Kidney tubule cell (primary cell): ENCODE data around the gene BRSK1.

Source experiments
- DNase-seq: peaks from one replicate; pipeline ENCODE4 v3.0.0-alpha.2; 2018; ENCODE audit warnings: low spot score

Gene BRSK1

GRCh38 chr19:55329791-55330190 lies 46.0 kb downstream of the BRSK1 start:
- peak; percentile 54 for DNase-seq

- DNase-seq = peak; percentile 55
These were observed 50.1 kb downstream of the BRSK1 start for GRCh38 chr19:55333870-55334269.

- no peak for DNase-seq
These were observed 52.3 kb downstream of the BRSK1 start for GRCh38 chr19:55336101-55336500.

DNA sequence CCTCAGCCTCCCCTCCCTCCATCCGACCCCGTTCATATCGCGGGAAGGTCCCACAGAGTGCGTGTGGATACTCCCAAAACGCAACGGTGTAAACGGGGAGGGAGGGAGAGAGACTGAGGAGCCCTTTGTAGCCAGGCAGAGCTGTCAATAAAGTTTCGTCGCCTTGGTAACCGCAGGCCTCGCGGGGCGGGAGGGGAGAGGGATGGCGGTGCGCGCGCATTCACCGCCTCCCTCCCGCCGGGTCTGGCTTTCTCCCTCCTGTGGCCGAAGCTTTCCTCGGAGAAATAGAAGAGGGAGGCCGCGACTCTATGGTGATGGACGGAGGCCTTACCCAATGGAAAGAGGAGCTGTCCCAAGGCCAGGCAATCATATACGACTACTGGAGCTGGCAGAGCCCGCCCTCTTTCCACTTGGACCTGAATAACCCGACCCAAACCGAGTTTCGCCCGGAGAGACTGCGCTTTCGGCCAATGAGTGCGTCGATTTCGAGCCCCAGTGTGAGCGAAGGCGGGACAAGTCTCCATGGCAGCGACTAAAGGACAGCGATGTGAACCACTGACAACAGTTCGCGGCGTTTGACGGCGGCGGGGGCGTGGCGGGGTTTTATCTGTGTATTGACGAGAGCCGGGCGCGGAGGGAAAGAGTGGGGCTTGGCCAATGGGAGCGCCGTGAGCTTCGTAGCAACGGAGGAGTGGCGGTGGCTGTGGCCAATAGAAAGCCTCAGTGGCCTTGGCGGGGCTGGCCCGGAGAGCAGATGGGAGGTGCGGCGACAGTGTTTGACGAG lies 55.5 kb downstream of the BRSK1 start, which contains the start of gene KMT5C:
TSS of gene KMT5C (plus strand) at position 772 of the 784 bp plus-strand sequence. CDS start 2,061 bp downstream, outside the sequence.
- peak; percentile 100 for DNase-seq

DNA sequence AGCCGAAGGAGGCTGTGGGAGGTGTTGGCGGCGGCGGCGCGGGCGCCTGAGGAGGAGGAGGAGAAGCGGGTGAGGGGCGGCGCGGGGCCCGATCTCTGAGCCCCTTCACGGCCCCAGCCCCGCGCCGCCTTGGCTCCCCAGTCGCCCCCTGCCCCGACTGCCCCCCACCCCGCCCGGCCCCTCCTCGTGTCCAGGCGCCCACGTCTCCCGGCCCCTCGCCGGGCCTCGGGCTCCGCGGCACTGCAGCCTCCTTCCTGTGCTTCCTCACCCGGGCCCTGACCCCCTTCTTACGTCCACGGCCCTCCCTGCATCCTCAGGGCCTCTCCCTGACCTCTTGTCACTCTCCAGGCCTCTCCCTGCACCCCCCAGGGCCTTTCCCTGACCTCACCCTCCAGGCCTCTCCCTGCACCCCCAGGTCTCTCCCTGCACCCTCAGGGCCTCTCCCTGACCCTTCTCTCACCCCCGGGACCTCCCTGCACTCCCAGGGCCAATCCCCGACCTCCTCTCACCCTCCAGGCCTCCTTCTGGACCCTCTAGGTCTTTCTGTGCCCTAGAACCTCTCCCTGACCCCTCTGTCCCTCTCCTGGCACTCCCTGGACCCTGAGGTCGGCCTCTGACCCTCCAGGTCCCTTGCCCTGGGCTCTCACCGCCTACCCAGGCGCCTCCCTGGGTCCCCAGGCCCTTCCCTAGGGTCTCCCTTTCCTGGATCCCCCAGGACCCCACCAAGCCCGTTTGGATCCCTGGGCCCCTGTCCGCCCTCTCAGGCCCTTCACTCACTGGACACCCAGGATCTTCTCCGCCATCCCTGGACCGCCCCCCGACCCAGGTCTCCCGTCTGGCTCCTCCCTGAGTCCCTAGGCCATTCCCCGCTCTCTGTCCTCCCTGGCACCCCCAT lies 56.3 kb downstream of the BRSK1 start:
- no peak for DNase-seq

- DNase-seq = no peak
These were observed 57.0 kb downstream of the BRSK1 start for GRCh38 chr19:55340784-55341147.

- DNase-seq = peak; percentile 76
These were observed 57.4 kb downstream of the BRSK1 start for GRCh38 chr19:55341171-55341588.

- no peak for DNase-seq
These were observed 58.1 kb downstream of the BRSK1 start for GRCh38 chr19:55341595-55342531.

- no peak for DNase-seq
These were observed 60.6 kb downstream of the BRSK1 start for GRCh38 chr19:55344444-55344843.

DNA sequence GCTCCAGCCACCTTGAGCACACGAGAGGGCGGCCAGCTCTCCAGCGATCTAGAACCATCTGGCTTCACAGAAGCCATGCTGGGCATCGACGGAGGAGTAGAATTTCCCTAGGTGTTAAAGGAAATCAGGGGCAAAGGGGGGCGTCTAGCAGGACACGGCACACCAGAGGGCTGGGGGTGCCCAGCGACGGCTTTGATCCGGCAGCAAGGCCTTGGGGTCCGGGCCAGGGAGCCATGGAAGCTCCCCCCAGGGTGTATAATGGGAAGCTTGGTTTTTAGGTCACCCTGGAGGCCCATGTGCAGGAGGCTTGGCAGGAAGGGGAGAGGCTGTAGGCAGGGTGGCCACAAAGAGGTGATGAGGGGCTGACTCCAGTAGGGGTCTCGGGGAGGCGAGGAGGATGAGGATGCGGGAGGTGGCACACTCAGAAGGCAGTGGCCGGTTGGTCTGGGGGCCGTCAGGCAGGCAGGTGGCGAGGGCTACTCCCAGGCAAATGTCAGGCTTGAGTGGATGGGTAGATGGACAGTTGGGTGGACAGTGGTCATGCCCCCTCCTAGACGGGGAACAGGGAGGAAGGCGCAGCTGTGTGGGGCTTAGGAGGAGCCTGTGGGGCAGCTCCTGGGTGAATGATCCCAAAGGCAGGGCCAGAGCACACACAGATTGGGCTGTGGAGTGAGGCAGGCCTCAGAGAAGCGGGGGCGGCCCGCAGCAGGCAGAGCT lies 61.5 kb downstream of the BRSK1 start:
- DNase-seq = no peak

- no peak for DNase-seq
These were observed 62.3 kb downstream of the BRSK1 start for GRCh38 chr19:55345818-55346724.

DNA sequence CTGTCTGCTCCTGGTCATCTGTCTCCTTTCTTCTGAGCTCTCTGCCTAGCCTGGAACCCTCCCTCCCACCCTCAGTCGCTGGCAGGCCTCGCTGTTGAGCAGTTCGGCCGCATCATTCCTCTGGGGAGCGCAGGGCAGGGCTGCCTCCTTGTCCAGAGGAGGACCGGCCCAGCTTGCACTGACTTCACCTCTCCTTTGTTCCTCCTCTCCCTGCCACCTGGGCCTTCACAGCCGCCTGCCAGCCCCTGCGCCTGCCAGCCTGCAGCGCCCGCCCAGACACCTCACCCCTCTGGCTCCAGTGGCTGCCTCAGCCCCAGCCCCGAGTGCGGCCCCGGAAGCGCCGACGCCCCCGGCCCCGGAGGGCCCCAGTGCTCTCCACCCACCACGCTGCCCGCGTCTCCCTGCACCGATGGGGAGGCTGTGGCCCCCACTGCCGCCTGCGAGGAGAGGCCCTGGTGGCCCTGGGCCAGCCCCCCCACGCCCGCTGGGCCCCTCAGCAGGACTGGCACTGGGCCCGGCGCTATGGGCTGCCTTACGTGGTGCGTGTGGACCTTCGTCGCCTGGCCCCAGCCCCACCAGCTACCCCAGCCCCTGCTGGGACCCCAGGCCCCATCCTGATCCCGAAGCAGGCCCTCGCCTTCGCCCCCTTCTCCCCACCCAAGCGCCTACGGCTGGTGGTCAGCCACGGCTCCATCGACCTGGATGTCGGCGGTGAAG lies 63.1 kb downstream of the BRSK1 start:
- no peak for DNase-seq

GRCh38 chr19:55347442-55348009 lies 63.7 kb downstream of the BRSK1 start:
- no peak for DNase-seq

- DNase-seq = no peak
These were observed 64.7 kb downstream of the BRSK1 start for GRCh38 chr19:55348317-55349034.

- no peak for DNase-seq
These were observed 67.0 kb downstream of the BRSK1 start for GRCh38 chr19:55350620-55351315.

GRCh38 chr19:55352040-55352439 lies 68.2 kb downstream of the BRSK1 start:
- DNase-seq = peak; percentile 66

- no peak for DNase-seq
These were observed 68.8 kb downstream of the BRSK1 start for GRCh38 chr19:55352549-55353145.
